B cell (primary cell): ENCODE results near the gene MFRP.

ENCODE experiments used
- EZH2 ChIP-seq: IDR thresholded peaks from 2 replicates; pipeline ENCODE4 v1.6.1; 2012; ENCODE audit warnings: borderline replicate concordance, low read depth, mild to moderate bottlenecking, moderate library complexity, low read length; ENCODE audit not compliant: insufficient read depth, poor library complexity, severe bottlenecking
- TF ChIP-seq, protein P1 (sequence below): fragments of 200-600 bp; IDR thresholded peaks from one replicate; pipeline ENCODE4 v1.8.0; 2022; ENCODE audit warnings: antibody characterized with exemption, mild to moderate bottlenecking

DNA sequence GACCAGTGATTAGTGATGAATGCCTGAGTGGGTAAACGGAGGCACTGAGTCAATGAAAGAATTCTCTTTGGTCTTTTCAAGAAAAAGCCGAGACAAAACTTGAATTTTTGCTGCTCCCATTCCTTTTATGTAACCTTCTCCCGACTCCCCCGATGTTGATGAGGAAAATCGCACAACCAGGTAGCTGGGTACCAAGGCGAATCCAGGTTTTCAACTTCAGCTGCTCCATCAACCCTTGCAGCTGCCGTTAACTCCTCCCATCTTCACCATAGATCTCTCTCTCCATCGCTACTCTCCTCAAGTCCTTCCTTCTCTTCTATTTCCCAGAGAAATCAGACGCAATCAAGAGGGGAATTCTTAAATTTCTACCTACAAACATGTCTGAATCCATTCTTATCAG, 35.6 kb upstream of the MFRP start:
- TF ChIP-seq EZH2, result no peak
- TF ChIP-seq, protein P1, sequence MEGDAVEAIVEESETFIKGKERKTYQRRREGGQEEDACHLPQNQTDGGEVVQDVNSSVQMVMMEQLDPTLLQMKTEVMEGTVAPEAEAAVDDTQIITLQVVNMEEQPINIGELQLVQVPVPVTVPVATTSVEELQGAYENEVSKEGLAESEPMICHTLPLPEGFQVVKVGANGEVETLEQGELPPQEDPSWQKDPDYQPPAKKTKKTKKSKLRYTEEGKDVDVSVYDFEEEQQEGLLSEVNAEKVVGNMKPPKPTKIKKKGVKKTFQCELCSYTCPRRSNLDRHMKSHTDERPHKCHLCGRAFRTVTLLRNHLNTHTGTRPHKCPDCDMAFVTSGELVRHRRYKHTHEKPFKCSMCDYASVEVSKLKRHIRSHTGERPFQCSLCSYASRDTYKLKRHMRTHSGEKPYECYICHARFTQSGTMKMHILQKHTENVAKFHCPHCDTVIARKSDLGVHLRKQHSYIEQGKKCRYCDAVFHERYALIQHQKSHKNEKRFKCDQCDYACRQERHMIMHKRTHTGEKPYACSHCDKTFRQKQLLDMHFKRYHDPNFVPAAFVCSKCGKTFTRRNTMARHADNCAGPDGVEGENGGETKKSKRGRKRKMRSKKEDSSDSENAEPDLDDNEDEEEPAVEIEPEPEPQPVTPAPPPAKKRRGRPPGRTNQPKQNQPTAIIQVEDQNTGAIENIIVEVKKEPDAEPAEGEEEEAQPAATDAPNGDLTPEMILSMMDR, result no peak
